ENCODE results near the gene PLEKHM3. TPM values are rescaled to one million over a fixed set of nuclear protein-coding genes. Genes with fewer than 3 reads are reported as not detected.

PLEKHM3 gene
- total and polyA plus RNA-seq, 8 donors, result 14.4 to 17.9 (median 16.0) TPM

DNA sequence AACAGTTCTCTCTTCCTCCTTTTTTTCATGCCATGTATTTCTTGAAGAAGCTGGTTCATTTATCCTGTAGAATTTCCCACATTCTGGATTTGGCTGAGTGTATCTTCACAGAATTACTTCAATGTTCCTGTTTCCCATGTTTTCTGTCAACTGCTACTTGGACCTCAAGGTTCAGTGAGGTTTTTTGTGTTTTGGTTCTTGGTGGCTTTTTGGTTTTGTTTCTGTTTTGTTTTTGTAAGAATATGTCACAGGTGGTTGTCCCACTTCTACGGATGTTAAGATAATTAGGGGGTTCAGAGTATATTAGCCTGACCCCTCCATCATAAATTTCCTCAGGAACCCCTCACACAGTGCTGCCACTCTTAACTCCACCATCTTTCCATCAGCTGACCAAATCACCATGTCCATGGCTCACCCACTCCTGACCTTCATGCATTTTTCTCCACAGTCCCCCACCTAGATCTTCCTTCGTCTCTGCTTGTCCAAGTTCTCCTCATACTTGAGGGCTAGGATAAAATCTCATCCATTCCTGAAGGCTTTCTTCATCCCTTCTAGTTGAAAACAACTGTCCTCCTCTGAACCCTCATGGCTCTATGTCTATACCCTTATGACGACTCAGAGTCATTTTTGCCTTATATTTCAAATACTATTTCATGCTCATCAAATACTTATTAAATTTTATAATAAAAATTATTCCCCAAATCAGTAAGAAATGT is 40.4 kb downstream of the PLEKHM3 start:
- no peaks in the 10 kb centered on the region for H3K36me3 ChIP-seq
- no peak for TF ChIP-seq CTCF (IDR thresholded peaks at IDR 0.05)
- DNase-seq (no peak), ATAC-seq (no peak)
- no peak overlapping the region for H3K4me3 ChIP-seq
- intact Hi-C loops (cut with DNase I), result no loop called here
- H3K27me3 ChIP-seq, result no peaks in the 10 kb centered on the region
- H3K27ac ChIP-seq, result peak overlapping the region in 1 of 2 donors; percentile 61
- peaks cover 0 to 12% of the 10 kb centered on the region in 2 donors for H3K4me1 ChIP-seq
- no peaks in the 10 kb centered on the region for H3K9me3 ChIP-seq

GRCh38 chr2:207983641-207984042 is 41.7 kb downstream of the PLEKHM3 start:
- Histone ChIP-seq H3K4me1 (peaks cover 0 to 12% of the 10 kb centered on the region in 2 donors), H3K27me3 (no peaks in the 10 kb centered on the region), H3K36me3 (no peaks in the 10 kb centered on the region), H3K27ac (peak overlapping the region in 1 of 2 donors; percentile 61), H3K9me3 (no peaks in the 10 kb centered on the region), H3K4me3 (no peak overlapping the region)
- peak; percentile 74 for ATAC-seq
- DNase-seq, result no peak
- no peak for TF ChIP-seq CTCF (IDR thresholded peaks at IDR 0.05)
- intact Hi-C loops (cut with DNase I), result no loop called here

- intact Hi-C loops (cut with DNase I), result loop anchor here in 1 of 2 donors (10.0 kb wide), 1 partner anchor 214 kb away; the partner anchor contains the start of gene FZD5
- ATAC-seq (no peak), DNase-seq (no peak)
- Histone ChIP-seq H3K27ac (no peak overlapping the region), H3K36me3 (peaks cover 0 to 15% of the 10 kb centered on the region in 2 donors), H3K4me3 (no peak overlapping the region), H3K9me3 (no peaks in the 10 kb centered on the region), H3K4me1 (peaks cover 0 to 22% of the 10 kb centered on the region in 2 donors), H3K27me3 (no peaks in the 10 kb centered on the region)
- TF ChIP-seq CTCF (IDR thresholded peaks at IDR 0.05), result no peak
Measured at GRCh38 chr2:207978177-207978948, 47.0 kb downstream of the PLEKHM3 start.

DNA sequence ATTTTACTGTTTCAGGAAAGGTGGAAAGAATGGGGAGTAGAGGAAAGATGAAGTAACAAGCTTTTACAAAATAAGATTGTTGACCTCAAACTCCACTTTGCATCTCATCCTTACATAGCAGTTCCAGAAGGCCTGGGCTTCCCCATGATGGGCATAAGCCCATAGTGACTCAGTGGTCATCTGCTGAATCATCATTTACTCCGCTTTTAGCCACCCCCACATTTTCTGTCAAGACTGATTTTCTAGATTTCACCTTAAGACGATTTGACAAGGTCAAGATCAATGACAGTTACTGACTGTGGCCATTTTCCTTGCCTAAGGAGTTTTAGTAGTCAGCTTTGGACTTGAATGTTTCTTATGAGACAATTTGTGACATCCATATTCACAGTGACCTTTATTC is 49.4 kb downstream of the PLEKHM3 start:
- no peak for TF ChIP-seq CTCF (IDR thresholded peaks at IDR 0.05)
- Histone ChIP-seq H3K9me3 (no peaks in the 10 kb centered on the region), H3K27ac (no peak overlapping the region), H3K27me3 (no peaks in the 10 kb centered on the region), H3K4me1 (peaks cover 0 to 20% of the 10 kb centered on the region in 2 donors), H3K4me3 (no peak overlapping the region), H3K36me3 (peaks cover 0 to 15% of the 10 kb centered on the region in 2 donors)
- DNase-seq (no peak), ATAC-seq (no peak)
- intact Hi-C loops (cut with DNase I), result loop anchor here in 1 of 2 donors (10.0 kb wide), 1 partner anchor 211 kb away; the partner anchor contains the start of gene FZD5

- TF ChIP-seq CTCF (IDR thresholded peaks at IDR 0.05), result no peak
- H3K27ac ChIP-seq, result peak overlapping the region; percentile 57 to 75
- H3K4me3 ChIP-seq, result no peak overlapping the region
- H3K4me1 ChIP-seq, result peaks cover 7 to 26% of the 10 kb centered on the region in 2 donors
- DNase-seq, result peak in 3 of 4 donors; percentile 34 to 60 (median 54)
- peaks cover 0 to 15% of the 10 kb centered on the region in 2 donors for H3K36me3 ChIP-seq
- intact Hi-C loops (cut with DNase I), result loop anchor here in 1 of 2 donors (10.0 kb wide), 1 partner anchor 209 kb away; the partner anchor contains the start of gene FZD5
- no peaks in the 10 kb centered on the region for H3K9me3 ChIP-seq
- H3K27me3 ChIP-seq, result no peaks in the 10 kb centered on the region
- peak; percentile 94 for ATAC-seq
Measured at GRCh38 chr2:207974216-207974605, 51.1 kb downstream of the PLEKHM3 start.

All from left lung (tissue), 10 donors.